ELF-1 (cell line): ENCODE measurements around the gene UBTD1.

Experiments used
- DNase-seq: peaks from one replicate; pipeline ENCODE4 v3.0.0-alpha.2; 2016; ENCODE audit warnings: low read depth, low spot score

The UBTD1 gene

DNA sequence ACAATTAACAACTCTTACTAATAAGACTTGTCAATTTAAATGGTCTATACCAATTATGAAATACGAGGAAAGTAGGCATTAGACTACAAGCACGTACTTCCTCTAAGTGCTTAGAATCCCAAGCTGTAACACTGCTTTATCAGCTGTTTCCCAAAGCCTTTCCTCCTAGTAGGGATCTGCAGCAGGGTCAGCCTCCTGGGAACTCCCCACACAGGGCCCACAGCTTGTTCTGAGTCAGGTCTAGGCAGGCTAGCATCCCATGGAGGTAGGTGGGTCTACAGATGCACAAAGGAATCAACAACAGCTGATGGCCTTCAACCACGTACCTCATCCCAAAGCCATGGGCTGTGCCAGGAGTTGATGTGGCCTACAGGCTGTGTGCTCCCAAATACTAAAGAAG is 15.2 kb upstream of the UBTD1 start:
- no peak for DNase-seq

DNA sequence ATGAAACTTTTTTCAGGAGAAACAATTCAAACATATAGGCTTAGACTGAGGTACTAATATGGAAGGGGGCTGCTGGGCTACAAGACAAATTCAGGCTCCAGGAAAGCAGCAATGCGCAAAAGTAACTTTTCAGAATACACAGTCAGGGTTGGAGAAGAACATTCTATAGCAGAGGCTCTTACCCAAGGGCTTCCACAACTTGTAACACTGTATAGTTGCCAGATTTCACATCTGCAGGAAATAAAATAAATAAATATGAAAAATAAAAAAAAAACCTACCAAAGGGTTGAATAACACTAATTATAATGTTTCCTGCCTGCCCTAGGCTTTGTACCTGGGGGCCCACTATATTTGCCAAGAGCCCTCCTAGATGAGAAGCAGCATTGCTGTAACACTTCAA is 14.8 kb upstream of the UBTD1 start:
- no peak for DNase-seq

DNA sequence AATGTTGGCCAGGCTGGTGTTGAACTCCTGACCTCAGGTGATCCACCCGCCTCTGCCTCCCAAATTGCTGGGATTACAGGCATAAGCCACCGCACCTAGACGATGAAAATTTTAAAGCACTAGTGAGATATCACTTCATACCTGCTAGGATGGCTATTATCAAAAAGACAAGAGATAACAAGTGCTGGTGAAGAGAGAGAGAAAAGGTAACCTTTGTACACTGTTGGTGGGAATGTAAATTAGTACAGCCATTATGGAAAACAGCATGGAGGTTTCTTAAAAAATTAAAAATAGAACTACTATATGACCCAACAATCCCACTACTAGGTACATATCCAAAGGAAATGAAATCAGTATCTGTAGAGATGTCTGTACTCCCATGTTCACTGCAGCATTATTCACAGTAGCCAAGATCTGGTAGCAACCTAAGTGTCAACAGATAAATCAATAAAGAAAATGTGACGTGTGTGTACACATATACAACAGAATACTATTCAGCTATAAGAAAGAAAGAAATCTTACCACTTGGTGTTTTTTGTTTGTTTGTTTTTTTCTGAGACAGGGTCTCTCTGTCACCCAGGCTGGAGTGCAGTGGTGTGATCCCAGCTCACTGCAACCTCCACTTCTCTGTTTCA is 13.0 kb upstream of the UBTD1 start:
- DNase-seq, result no peak

DNA sequence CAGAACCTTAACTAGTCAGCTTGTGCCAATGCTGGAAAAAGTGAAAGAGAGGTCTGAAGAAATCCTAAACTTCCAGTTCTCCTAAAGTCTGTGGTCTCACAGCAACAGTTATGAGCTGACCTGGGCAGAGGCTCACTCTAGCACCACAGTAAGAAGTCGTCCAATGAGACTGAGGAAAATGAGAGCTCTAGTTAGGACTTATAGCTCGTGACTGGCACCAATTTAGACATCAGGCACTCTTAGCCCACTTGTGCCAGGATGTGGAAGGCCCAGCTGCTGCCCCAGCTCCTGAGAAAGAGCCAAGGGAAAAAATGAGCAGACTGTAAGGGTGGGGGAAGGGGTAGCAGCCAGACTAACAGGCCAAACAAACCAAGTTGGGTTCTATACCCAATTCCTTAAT is 8.1 kb upstream of the UBTD1 start:
- DNase-seq, result no peak

DNA sequence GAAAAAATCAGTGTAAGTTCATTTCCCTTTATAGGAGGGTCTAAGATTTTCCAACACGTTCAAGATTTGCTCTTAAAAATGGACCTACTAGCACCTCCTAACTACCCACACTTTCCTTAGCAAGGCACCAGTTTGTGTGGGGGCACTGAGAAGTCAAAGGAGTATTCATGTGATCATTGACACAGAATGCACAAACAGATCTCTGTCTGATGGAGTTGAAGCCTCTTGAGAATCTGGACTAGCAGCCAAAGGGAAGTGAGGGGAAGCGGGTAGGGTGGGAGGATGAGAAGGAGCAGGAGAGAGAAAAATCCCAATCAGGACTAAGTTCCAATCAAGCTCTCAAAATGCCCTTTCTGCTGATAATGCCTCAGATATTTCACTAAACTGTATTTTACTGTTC is 4.6 kb upstream of the UBTD1 start:
- no peak for DNase-seq

DNA sequence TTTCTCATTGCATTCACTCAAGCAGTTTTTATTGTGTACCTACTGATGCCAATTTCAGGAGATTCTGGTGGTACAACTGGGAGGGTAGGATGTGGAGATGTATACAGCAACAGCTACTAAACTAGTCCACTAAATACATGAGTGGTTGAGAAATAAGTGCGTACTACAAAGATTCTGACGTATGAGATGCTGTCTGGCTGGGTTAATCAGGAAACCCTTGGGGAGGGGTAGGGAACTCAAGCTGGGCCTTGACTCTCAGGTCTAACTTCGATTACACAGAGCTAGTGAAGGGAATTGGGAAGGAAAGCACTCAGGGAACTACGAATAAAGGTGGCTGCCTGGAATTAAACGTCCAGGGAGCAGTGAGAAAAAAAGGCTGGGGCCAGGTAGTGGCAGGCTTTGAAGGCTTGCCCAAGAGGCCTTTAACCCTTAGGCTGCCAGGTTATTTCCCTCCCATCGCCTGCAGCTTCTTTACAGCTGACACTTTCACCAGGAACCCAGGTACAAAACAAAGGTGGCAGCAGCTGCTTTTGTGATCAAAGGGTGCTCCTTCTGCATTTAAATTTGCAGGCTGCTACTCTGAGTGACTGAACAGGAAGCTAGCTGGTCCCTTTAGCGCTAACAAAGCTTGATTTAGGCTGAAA is 3.7 kb upstream of the UBTD1 start:
- peak; percentile 88 for DNase-seq

DNA sequence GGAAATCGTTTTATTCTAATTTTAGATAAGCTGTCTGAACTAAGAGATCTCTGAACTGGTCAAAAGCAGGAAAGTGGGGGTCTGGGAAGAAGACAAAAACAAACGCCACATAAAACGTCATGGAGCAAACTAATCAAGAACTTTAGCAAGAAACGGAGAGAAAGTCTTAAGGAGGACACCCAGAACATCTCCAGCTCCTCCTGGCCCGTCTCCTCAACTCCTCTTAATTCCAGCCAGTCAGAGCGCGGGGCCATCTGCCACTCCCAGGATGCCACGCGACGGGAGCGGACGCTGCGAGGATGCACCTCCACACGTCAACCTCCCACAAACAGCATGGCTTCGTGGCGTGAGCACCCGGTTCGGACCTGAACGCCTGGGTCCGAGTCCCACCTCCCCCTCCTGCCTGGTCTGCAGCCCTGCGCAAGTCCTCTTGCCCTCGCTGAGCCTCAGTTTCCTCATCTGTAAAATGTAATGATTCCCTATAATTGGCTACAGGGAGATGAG is 1.1 kb upstream of the UBTD1 start:
- peak; percentile 74 for DNase-seq

DNA sequence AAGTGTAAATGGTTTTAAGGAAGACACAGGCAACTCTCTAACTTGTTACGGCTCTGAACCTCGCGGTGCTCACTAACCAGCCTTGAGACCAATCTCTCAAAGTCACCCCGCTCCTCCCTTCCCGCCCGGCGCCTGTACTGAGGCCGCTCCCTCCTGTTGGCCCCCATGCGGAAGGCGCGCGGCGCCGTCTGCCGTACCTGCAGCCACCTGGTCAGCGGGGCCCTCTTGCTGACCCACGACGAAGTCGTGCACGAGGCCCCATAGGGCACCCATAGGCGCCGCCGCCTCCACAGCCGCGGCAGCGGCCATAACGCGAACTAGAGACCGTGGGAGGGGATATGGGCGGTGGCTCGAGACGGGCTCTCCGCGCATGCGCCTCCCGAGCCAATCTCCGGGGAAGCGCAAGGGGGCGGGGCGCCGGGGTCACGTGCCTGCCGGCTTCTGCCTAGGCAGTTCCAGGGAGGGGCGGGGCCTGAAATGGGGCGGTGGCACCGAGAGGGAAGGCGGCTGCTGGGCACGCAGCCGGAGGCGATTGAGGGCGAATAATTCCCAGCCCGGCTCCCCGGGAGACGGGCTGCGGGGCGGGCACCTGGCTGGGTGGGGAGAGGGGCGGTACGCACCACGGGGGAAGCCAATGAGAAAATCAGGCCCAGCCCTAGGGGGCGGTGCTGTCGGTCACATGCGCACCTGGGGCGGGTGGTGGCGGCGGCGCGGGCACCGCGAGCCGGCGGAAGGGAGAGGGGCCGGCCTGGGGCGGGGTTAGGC is 466 bp upstream of the UBTD1 start, which contains the start of gene MMS19:
MMS19 (minus strand) TSS at position 347 of the 765 bp plus-strand sequence; CDS start at position 309, 38 bp downstream.
- peak; percentile 99 for DNase-seq

DNA sequence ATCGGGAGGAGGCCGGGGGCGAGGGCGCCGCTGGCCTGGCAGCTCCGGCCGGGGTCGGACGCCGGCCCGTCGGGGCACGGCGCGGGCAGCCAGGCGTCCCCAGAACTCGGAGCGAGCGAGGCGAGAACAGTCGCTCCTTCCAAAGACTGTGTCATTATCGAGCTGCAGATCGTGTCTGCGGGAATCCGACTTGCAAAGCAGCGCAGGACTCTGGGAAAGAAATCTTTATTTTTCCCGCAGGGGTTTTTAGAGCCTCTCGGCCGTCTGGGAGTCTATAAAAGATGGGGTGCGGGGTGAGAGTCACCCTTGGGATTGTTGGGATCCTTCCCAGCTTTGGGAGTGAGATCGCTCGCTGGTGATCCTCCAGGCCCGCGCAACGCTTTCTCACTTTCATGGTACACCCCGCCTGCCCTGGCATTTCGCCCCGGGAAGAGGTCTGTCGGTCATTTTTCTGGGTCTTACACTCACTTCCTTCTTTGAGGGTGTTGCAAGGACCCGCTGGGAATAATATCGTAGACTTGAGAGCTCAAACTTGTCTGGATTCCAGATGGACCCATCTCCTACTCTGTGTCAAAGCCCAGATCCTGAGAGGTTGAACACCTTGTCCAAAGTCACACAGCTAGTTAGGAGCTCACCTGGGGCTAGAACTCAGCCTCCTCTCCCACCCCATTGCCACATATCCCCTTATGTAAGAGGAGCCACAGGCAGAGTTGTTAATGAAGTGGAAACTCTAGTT is 1.0 kb downstream of the UBTD1 start:
- DNase-seq, result no peak

DNA sequence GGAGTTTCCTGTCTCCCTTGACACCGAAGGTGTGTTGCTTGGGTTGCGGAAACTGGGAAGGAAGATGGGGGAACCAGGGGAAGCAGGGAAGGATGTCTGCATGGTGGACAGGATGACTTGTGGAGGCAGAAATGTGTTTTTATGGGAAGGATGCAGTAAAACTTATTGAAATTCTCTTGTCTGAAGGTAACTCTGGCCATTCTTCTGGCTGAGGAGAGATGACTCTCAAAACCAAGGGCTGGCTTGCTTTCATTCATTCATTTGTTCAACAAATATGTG is 1.5 kb downstream of the UBTD1 start:
- no peak for DNase-seq

DNA sequence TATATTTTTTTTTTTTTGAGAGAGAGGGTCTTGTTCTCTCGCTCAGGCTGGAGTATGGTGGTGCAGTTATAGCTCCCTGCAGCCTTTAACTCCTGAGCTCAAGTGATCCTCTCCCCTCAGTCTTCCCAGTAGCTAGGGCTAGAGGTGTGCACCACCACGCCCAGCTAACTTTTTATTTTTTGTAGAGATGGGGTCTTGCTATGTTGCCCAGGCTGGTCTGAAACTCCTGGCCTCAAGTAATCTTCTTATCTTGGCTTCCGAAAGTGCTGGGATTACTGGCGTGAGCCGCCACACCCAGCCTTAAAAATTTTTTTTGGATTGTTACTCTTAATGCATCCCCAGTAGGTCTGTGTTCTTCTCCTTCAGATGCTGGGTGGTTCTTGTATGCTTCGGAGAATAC is 4.2 kb downstream of the UBTD1 start:
- no peak for DNase-seq

DNA sequence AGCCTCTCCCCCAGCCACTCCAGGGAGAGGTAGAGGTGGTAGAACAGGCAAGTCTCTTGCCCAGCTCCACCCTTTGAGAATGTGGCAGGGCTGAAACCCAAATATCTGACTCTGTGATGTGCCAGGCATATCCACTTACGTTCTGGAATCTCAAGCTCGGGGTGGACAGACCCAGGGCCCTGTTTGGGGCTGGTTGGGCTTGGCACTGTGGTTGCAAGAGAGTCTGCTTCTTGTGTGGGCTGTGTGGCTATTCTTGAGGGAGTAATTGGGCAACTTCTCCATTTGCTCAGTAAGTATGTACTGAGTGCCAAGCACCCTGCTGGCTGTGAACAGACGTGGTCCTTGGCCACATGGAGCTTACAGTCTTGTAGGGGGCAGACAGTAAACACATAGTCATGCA is 4.7 kb downstream of the UBTD1 start:
- no peak for DNase-seq

DNA sequence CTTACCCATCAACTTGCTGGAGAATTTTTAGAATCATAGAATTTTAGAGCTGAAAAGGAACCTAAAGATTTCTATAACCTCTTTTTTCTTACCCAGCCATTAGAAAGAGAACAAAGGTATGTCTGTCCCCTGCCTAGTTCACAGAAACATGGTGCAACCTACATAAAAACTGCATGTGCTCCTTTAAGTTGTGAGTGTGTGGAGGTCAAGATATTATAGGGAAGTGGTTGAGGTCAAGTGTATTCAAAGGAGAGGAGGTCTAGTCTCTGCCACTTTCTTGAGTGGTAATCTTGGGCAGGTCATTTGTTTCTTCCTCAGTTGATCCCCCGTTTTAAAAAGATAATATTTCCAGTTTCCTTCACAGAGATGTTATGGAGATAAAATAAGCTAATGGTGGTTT is 6.4 kb downstream of the UBTD1 start:
- DNase-seq, result no peak

DNA sequence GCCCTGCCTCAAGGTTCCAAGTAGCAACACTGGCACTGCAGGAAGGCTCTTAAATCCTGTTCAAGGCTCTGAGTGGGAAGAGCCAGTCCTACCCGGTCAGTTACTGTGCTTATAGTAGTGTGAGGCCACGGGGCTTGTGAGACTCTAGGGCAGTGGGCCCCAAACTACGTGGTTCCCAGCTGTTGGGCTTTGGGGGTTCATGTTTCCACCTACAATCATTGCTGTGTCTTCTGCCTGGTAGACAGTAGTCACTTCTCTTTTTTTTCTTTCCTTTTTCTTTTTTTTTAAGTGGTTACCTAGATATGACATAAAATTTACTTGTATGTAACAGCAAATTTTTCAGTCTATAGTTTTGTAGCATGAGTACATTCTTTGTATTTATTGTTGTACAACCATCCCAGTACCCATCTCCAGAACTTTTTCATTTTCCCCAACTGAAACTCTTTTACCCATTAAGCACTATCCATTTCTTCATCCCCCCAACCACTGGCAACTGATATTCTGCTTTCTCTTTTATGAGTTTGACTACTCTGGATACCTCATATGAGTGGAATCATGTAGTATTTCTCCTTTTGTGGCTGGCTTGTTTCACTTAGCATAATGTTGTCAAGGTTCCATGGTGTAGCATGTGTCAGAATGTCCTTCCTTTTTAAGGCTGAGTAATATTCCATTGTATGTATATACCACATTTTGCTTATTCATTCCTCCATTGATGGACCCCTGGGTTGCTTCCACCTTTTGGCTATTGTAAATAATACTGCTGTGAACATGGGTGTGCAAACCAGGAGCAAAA is 7.7 kb downstream of the UBTD1 start:
- DNase-seq, result no peak

DNA sequence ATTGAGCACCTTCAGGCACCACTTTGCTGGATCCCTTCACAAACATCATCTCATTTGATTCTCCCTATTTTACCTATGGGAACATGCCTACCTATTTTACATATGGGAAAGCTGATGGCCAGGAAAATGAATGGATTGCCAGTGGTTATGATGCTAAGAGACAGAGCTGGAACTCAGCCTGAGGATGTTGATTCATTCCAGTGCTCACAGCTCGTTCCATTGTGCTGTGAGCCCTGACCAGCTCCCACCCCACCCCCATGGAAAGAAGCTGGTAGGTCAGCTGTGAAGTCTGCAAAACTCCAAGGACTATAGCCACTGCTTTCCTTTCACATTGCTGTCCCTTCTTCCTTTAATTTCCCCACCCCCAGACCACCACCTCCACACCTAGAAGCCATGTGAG is 9.6 kb downstream of the UBTD1 start:
- DNase-seq, result peak; percentile 34

DNA sequence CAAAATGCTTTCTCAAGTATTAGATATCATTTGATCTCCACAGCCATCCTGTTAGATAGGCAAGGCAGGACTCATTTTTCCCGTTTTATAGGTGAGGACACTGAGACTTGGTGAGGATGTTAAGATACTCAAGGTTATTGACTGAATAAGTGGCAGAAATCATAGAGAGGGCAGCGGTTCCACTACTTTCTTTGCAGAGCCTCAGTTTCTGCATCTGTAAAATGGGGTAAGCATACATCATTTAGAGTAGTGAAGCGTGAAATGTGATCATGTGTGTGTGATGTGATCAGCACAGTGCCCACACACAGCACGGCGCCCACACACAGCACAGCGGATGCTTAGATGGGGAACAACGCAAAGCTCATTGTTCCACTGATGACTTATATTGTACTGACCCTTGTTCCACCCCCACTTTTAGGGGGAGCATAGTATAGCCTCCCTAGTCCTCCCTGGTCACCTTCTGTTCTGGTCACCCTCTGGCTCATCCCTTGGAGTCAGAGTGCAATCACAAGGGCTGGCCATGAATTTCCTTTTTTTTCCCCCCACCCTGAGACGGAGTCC is 10.5 kb downstream of the UBTD1 start:
- DNase-seq, result no peak

DNA sequence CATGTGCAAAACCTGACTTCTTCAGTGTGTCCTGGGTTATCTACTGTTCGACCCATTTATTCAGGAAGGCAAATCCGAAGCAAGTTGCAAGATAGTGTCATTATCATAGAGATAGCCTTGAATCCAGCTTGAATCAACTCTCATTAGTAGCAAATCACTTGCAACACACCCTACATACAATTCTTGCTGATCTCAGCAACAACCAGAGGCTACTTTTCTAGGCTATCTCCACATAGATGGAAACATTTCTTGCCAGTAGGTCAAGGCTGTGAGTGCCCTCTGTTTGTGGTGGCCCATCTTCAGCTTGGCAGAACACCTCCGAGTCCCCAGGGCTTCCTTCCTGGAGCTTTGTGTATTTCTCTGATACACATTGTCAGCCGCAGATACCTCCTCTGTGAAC is 12.0 kb downstream of the UBTD1 start:
- no peak for DNase-seq

DNA sequence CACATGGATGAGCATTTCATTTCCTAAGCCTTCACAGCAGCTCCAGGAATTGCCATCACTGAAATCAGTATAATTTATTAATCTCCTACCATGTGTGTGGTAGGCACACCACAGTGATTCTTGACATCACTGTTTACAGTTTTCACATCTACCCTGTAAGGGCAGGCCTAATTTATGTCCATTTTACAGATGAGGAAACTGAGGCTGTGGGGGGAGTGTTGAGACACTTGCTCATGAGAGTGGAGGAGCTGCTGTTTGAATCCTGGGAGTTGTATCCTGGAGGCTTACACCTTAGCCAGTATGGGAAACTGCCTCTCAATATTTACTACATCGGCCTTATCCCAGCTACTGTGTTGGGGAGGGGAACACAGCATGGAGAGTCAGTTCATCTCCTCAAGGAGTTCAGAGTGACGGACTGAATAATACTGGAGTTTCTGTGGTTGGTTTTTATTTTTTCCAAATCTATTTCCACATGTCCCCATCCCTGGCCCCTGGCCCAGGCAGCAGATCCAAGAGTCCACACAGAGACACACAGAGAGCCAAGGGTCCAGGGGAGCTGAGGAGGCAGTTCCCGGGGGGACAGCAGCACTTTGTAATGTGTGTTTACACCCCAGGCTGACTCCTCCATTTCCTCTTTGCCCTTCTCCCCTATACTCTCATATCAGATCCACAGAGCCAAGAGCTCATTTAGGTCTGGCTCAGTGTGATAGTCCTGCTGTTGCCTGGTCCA is 13.2 kb downstream of the UBTD1 start:
- no peak for DNase-seq

DNA sequence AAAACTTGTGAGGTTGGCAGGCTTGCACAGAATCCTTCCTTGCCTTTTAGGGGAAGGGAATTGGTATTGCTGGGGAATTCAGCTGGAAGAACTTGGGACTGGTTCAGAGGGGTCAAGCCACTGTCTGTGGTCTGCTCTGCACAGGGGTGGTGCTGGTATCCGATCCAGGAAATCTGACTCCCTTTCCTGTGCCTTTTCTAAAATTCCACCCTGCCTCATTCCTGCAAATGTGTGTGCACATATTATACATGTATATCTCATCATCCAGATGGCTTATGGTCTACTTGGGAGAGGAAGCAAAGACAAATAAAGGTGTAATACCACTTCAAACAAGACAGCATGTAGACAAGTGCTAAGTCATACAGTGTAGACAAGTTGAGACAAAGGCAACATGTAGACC is 14.3 kb downstream of the UBTD1 start:
- DNase-seq, result no peak

DNA sequence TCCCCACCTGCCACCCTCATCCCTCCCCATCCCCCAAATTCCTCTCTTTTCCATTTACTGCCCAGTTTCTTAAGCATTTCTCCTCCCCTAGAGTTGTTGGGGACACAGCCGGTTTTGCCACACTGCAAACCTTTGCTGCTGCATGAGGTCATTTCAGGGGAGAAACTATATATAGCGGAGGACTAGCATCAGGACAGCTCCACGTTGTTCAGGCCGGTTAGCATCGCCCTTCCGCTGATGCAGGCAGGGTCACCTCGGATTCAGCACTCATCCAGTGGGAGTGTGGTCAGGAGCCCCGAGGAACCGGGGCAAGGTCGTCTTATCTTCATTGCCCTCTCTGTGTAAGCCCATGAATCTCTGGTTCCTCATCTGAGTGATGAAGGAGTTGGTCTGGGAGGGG is 15.6 kb downstream of the UBTD1 start:
- no peak for DNase-seq
